GM12878 (cell line): ENCODE results near the gene ATXN2. TPM values are rescaled to one million over a fixed set of nuclear protein-coding genes. Genes with fewer than 3 reads are reported as not detected.
A peak's percentile ranks its signal among the peaks of the same experiment; 100 is the strongest.

Experiments used
- BCL11A ChIP-seq: IDR thresholded peaks from 2 replicates; pipeline ENCODE4 v1.6.1; 2011; ENCODE audit warnings: low read depth, low read length
- BHLHE40 ChIP-seq, 2 experiments: fragments of 450-650 bp in 1 of 2; IDR thresholded peaks; 2 replicates each; pipeline ENCODE4 v1.6.1; 2011 to 2017; ENCODE audit warnings: low read depth in 2 of 2, borderline replicate concordance in 1 of 2, improper control_type of control experiment in 1 of 2, low read length in 1 of 2, mild to moderate bottlenecking in 1 of 2
- CHD2 ChIP-seq: IDR thresholded peaks from 2 replicates; pipeline ENCODE4 v1.6.1; 2011; ENCODE audit warnings: low read depth, low read length, improper control_type of control experiment, borderline replicate concordance
- EED ChIP-seq: sonication (generic); IDR thresholded peaks from 2 replicates; pipeline ENCODE4 v1.6.1; 2016; ENCODE audit warnings: antibody characterized with exemption, low read depth
- ESRRA ChIP-seq: IDR thresholded peaks from 2 replicates; pipeline ENCODE4 v1.6.1; 2012; ENCODE audit warnings: mild to moderate bottlenecking, low read length, improper control_type of control experiment
- FOXK2 ChIP-seq: fragments of 450-650 bp; IDR thresholded peaks from 2 replicates; pipeline ENCODE4 v1.6.1; 2017; ENCODE audit warnings: mild to moderate bottlenecking, moderate library complexity
- GATAD2B ChIP-seq: fragments of 450-650 bp; conservative IDR thresholded peaks from 2 replicates; pipeline ENCODE4 v1.6.1; 2017; ENCODE audit warnings: low read depth, mild to moderate bottlenecking, moderate library complexity
- KLF5 ChIP-seq: fragments of 450-650 bp; IDR thresholded peaks from 2 replicates; pipeline ENCODE4 v1.6.1; 2014; ENCODE audit warnings: mild to moderate bottlenecking; ENCODE audit not compliant: partially characterized antibody
- LARP7 ChIP-seq: fragments of 450-650 bp; IDR thresholded peaks from 2 replicates; pipeline ENCODE4 v1.6.1; 2017; ENCODE audit warnings: mild to moderate bottlenecking
- POLR2A ChIP-seq: IDR thresholded peaks from 2 replicates; pipeline ENCODE4 v1.6.1; 2011; ENCODE audit warnings: low read depth, mild to moderate bottlenecking, low read length
- POU2F2 ChIP-seq: IDR thresholded peaks from 3 replicates; pipeline ENCODE4 v1.6.1; 2011; ENCODE audit warnings: low read depth, mild to moderate bottlenecking, low read length, borderline replicate concordance
- STAT1 ChIP-seq: fragments of 450-650 bp; conservative IDR thresholded peaks from 2 replicates; pipeline ENCODE4 v1.6.1; 2014; ENCODE audit warnings: antibody characterized with exemption, mild to moderate bottlenecking
- TARDBP ChIP-seq: IDR thresholded peaks from 2 replicates; pipeline ENCODE4 v1.6.1; 2016; ENCODE audit warnings: borderline replicate concordance
- TCF3 ChIP-seq: IDR thresholded peaks from 2 replicates; pipeline ENCODE4 v1.6.1; 2012; ENCODE audit warnings: low read depth, mild to moderate bottlenecking, low read length, borderline replicate concordance; ENCODE audit not compliant: insufficient read depth
- WRNIP1 ChIP-seq: IDR thresholded peaks from 2 replicates; pipeline ENCODE4 v1.6.1; 2011; ENCODE audit warnings: low read depth, low read length, improper control_type of control experiment, borderline replicate concordance
- YBX1 ChIP-seq: fragments of 450-650 bp; IDR thresholded peaks from 2 replicates; pipeline ENCODE4 v1.6.1; 2016; ENCODE audit warnings: antibody characterized with exemption
- ZBTB11 ChIP-seq: fragments of 450-650 bp; formaldehyde crosslinking; IDR thresholded peaks from 2 replicates; pipeline ENCODE4 v1.5.0; 2022; ENCODE audit warnings: mild to moderate bottlenecking, missing genetic modification characterization
- ZNF687 ChIP-seq: fragments of 450-650 bp; IDR thresholded peaks from 2 replicates; pipeline ENCODE4 v1.6.1; 2017; ENCODE audit warnings: mild to moderate bottlenecking, moderate library complexity
- polyA plus RNA-seq, 11 experiments: library from polyadenylated mRNA; depleted of rRNA in 4 of 11; unstranded in 6 of 11; stranded (reverse) in 5 of 11; fragments of >200 nt; fragmentation: Nextera tagmentation in 4 of 11; fragmentation: Illumina TruSeq in 1 of 11; extraction: Ambion mirVana in 4 of 11; extraction: Trizol in 1 of 11; gene quantifications; 1 replicate in 1 of 11; 2 replicates in 10 of 11; pipeline versions ENCODE4 v1.2.1 to v1.2.3, GENCODE V29; 2011 to 2016; ENCODE audit warnings: inconsistent platforms in 2 of 11, missing spikeins in 2 of 11, low read depth in 1 of 11
- total RNA-seq, 4 experiments: library from RNA; depleted of rRNA in 3 of 4; stranded (reverse); fragments of >200 nt in 3 of 4; fragmentation: Illumina TruSeq in 1 of 4; extraction: Trizol in 1 of 4; gene quantifications; 2 replicates each; pipeline versions ENCODE4 v1.2.1 to v1.2.3, GENCODE V29; 2013 to 2021
- TF ChIP-seq, protein P1 (sequence below): fragments of 450-650 bp; IDR thresholded peaks from 2 replicates; pipeline ENCODE4 v1.6.1; 2018; ENCODE audit warnings: mild to moderate bottlenecking, low read depth, moderate library complexity; ENCODE audit not compliant: partially characterized antibody

The ATXN2 gene
- total and polyA plus RNA-seq, 10 of the 15 experiments (the other 5 are each of a cell fraction or from before 2014, with no cell fraction given): 8.8 to 31.5 (median 19.0) TPM

- TF ChIP-seq, protein P1, sequence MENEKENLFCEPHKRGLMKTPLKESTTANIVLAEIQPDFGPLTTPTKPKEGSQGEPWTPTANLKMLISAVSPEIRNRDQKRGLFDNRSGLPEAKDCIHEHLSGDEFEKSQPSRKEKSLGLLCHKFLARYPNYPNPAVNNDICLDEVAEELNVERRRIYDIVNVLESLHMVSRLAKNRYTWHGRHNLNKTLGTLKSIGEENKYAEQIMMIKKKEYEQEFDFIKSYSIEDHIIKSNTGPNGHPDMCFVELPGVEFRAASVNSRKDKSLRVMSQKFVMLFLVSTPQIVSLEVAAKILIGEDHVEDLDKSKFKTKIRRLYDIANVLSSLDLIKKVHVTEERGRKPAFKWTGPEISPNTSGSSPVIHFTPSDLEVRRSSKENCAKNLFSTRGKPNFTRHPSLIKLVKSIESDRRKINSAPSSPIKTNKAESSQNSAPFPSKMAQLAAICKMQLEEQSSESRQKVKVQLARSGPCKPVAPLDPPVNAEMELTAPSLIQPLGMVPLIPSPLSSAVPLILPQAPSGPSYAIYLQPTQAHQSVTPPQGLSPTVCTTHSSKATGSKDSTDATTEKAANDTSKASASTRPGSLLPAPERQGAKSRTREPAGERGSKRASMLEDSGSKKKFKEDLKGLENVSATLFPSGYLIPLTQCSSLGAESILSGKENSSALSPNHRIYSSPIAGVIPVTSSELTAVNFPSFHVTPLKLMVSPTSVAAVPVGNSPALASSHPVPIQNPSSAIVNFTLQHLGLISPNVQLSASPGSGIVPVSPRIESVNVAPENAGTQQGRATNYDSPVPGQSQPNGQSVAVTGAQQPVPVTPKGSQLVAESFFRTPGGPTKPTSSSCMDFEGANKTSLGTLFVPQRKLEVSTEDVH: no peak
- TF ChIP-seq ESRRA: no peak
- no peak; the same call in 1 of the 2 replicates for TF ChIP-seq WRNIP1
- peak; percentile 68; the same call in 2 of the 3 replicates for TF ChIP-seq POU2F2
- peak; percentile 77 for TF ChIP-seq KLF5
- TF ChIP-seq LARP7: peak; percentile 15; the same call in 1 of the 2 replicates
- TF ChIP-seq ZBTB11 (CRISPR knock-in tag): no peak
- no peak for TF ChIP-seq TARDBP
- no peak for TF ChIP-seq YBX1
- TF ChIP-seq BHLHE40 (IDR thresholded peaks at IDR 0.05; ENCODE audit: borderline replicate concordance in 1 of 2, low read depth in 2 of 2, low read length in 1 of 2): peak; percentile 84 to 92
- 0 out of 2 replicates have a peak, but pooled peaks have one; percentile 60 for TF ChIP-seq STAT1
- TF ChIP-seq FOXK2: no peak
- TF ChIP-seq GATAD2B: peak; percentile 95
- TF ChIP-seq EED: peak; percentile 99
- TF ChIP-seq BCL11A: peak; percentile 86
- peak; percentile 85 for TF ChIP-seq ZNF687
- TF ChIP-seq POLR2A: peak; percentile 74
- peak; percentile 96 for TF ChIP-seq TCF3
- TF ChIP-seq CHD2: peak; percentile 81; the same call in 1 of the 2 replicates
Measured at GRCh38 chr12:111444925-111445725, 154.0 kb downstream of the ATXN2 start (continued).
